ENCODE results near the gene DNER.

- TF ChIP-seq YY1 (IDR thresholded peaks at IDR 0.05), result no peak
- no peak for TF ChIP-seq CTCF (IDR thresholded peaks at IDR 0.05; ENCODE audit: low read depth, low read length, missing input control)
- no peak for TF ChIP-seq SP1 (IDR thresholded peaks at IDR 0.05)
- TF ChIP-seq REST (IDR thresholded peaks at IDR 0.05), result no peak
- no peak for TF ChIP-seq ATF3 (IDR thresholded peaks at IDR 0.05)
- no peak for TF ChIP-seq MAX (IDR thresholded peaks at IDR 0.05)
- TF ChIP-seq TAF1 (conservative IDR thresholded peaks at IDR 0.05), result no peak
- TF ChIP-seq NR2F2 (IDR thresholded peaks at IDR 0.05), result no peak
- TF ChIP-seq GABPA (IDR thresholded peaks at IDR 0.05 in 1 of 2, conservative IDR thresholded peaks at IDR 0.05 in 1 of 2), result no peak
- TF ChIP-seq JUND (IDR thresholded peaks at IDR 0.05), result no peak
- no peak for TF ChIP-seq ZBTB33 (IDR thresholded peaks at IDR 0.05)
- TF ChIP-seq RAD21 (IDR thresholded peaks at IDR 0.05), result no peak
- no peak for TF ChIP-seq FOXA1 (IDR thresholded peaks at IDR 0.05)
Measured at GRCh38 chr2:229688141-229688540, 26.2 kb downstream of the DNER start.
